Fibroblast of skin of right quadriceps (primary cell): Measurements from ENCODE around the gene CPED1.
"Not testable (repeated sequence)": the region's sequence is repeated elsewhere in the genome, so short reads cannot be mapped to it uniquely, and the experiment has no call there.

ENCODE experiments used
- DNase-seq: peaks from one replicate; pipeline ENCODE4 v3.0.0-alpha.2; 2013

The CPED1 gene

GRCh38 chr7:121300685-121301420, 312.3 kb downstream of the CPED1 start:
- no peak for DNase-seq

GRCh38 chr7:121301446-121302213, 313.1 kb downstream of the CPED1 start:
- no peak for DNase-seq

- DNase-seq, result peak; percentile 70
Observed at GRCh38 chr7:121302214-121302745, 313.8 kb downstream of the CPED1 start.

GRCh38 chr7:121303422-121304101, 315.1 kb downstream of the CPED1 start:
- DNase-seq, result no peak

- peak; percentile 57 for DNase-seq
Observed at GRCh38 chr7:121304102-121304658, 315.7 kb downstream of the CPED1 start.

- peak; percentile 52 for DNase-seq
Observed at GRCh38 chr7:121305109-121305508, 316.6 kb downstream of the CPED1 start.

GRCh38 chr7:121306565-121306964, 318.1 kb downstream of the CPED1 start:
- DNase-seq, result no peak

GRCh38 chr7:121307021-121307574, 318.6 kb downstream of the CPED1 start:
- no peak for DNase-seq

- no peak for DNase-seq
Observed at GRCh38 chr7:121313220-121313792, 324.8 kb downstream of the CPED1 start.

- DNase-seq, result peak; percentile 79
Observed at GRCh38 chr7:121313793-121314676, 325.5 kb downstream of the CPED1 start.

GRCh38 chr7:121315170-121315569, 326.7 kb downstream of the CPED1 start:
- DNase-seq, result not testable (repeated sequence)

- DNase-seq, result no peak
Observed at GRCh38 chr7:121322460-121322859, 333.9 kb downstream of the CPED1 start.

GRCh38 chr7:121323515-121324302, 335.2 kb downstream of the CPED1 start:
- DNase-seq, result no peak

- DNase-seq, result no peak
Observed at GRCh38 chr7:121327671-121328070, 339.2 kb downstream of the CPED1 start.

GRCh38 chr7:121328508-121329190, 340.1 kb downstream of the CPED1 start, which contains the start of gene WNT16:
TSS of gene WNT16 (plus strand) at chr7:121329000. CDS start at chr7:121329293, 293 bp downstream.
- peak; percentile 12 for DNase-seq

- no peak for DNase-seq
Observed at GRCh38 chr7:121329191-121330052, 340.9 kb downstream of the CPED1 start.

GRCh38 chr7:121330053-121330833, 341.7 kb downstream of the CPED1 start:
- peak; percentile 25 for DNase-seq

GRCh38 chr7:121331048-121331447, 342.5 kb downstream of the CPED1 start:
- no peak for DNase-seq
